Stimulated activated CD4-positive, alpha-beta T cell treated with anti-CD3 and anti-CD28 coated beads, Interleukin-12 subunit alpha, Interleukin-12 subunit beta, amount 100 ng/mL, for 4 hours (primary cell): ENCODE measurements around the gene PRLH.

Source experiments
- DNase-seq: peaks from one replicate; pipeline ENCODE4 v3.0.0-alpha.2; 2020

Gene PRLH

DNA sequence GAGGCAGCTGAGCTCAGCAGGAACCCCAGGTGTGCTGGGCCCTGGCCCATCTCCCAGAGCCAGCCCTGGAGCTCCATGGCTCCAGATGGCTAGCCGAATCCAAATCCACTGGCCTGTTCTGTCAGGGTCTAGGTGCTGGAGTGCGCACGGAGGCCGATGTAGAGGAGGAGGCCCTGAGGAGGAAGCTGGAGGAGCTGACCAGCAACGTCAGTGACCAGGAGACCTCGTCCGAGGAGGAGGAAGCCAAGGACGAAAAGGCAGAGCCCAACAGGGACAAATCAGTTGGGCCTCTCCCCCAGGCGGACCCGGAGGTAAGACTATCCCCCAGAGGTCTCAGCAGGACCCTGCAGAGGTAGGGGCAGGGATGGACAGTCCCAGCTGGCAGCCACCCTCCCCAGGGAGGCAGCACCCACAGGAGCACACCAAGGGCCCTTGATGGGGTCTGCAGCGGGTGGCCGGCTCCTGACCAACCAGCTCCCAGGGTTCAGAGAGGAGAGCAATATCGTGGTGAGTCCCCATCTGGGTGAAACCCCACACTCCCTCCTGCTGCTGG, 26.1 kb upstream of the PRLH start:
- DNase-seq: no peak

DNA sequence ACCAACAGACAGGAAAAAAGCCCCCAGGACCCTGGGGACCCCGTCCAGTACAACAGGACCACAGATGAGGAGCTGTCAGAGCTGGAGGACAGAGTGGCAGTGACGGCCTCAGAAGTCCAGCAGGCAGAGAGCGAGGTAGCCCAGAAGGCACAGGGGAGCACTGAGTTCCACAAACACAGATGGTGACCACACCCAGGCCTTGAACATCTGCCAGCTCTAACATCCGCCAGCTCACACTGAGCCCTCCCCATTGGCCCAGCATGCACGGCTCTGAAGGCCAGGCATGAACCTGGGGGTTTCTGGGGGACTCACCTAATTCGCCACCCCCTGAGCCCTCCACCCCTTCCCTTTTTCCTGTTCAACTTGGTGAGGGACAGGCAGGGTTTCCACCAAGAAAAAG, 25.6 kb upstream of the PRLH start:
- no peak for DNase-seq

- DNase-seq: no peak
These were observed 25.1 kb upstream of the PRLH start for GRCh38 chr2:237541243-237541642.

GRCh38 chr2:237542001-237542704, 24.2 kb upstream of the PRLH start:
- DNase-seq: no peak

GRCh38 chr2:237546040-237546875, 20.1 kb upstream of the PRLH start:
- DNase-seq: no peak

DNA sequence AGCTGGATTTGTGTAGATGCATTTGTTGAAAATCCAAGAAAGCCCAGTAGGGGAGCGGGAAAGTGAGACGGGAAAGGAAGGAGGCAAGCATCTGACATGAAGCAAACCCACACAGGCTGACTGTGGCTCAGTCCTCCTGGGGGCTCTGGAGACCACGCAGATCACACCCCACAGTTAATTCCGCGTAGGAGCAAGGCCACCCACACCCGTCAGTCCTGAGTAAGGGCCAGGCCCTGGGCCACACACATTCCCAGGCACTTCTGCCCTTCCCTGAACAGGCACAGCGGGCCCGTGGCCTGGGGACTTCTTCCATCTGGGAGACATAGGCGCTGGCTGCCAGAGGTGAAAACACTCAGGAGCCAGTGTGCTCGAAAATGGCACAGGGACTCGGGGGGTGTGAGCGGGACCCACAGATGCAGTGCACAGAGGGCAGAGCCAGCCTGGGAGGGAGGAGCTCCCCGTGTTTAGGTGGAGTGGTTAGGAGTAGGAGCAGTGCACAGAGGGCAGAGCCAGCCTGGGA, 19.4 kb upstream of the PRLH start:
- no peak for DNase-seq

- no peak for DNase-seq
These were observed 18.4 kb upstream of the PRLH start for GRCh38 chr2:237547841-237548416.

GRCh38 chr2:237549216-237549615, 17.2 kb upstream of the PRLH start:
- DNase-seq: no peak

DNA sequence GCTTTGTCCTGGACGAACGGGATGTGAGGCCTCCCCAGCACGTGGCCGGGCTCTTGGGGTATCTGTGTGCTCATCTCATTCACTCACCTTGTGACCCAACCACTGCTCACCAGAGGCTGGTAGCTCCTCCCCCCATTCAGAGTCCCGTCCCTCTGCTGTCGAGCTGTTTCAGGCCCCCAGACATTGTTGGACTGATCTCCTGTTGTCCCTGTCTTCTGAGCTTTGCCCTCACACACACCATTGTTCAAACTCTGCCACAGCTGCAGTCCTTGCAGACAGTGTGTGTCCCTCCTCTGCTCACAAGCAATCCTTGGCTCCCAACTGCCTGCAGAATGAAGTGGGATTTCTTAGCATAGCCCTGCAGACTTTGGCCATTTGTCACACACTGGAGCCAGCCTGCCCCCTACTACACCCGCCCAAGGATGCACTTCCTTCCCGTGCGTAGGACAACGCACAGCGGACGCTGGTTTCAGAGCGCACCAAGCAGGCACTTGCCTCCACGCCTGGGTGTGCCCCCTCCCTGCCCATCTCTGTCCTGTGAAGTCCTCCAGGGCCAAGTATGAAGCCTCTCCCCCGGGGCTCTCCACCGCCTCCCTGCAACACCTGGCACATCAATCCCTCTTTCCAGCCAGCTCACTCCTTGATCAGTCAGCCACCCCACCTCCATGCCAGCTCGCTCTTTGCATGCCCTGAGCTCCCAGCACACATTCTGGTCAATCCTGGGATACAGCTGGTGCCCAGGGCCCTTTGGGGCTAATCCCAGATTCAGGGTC, 16.5 kb upstream of the PRLH start:
- DNase-seq: no peak

DNA sequence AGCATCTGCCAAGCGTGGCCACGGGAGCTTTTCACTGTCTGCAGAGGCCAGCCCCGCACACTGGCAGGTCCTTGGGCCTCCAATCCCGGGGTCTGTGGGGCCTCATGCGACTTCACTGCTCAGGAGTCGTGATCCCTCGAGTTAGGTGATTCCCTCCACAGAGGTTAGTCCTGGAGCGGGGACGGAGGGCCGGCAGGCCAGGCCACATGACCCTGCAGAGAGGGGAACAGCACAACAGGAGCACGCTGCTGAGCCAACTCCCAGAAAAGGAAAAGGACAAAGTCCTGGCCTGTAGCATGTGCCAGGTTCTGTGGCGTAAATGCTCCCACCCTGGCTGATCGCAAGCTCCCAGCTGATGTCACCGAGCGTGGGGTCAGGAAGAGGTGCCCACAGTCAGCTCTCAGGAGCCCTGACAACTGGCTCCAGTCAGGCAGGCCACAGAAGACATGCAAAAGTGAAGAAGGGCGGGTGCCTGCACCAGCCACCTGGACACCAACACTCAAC, 15.3 kb upstream of the PRLH start:
- no peak for DNase-seq

DNA sequence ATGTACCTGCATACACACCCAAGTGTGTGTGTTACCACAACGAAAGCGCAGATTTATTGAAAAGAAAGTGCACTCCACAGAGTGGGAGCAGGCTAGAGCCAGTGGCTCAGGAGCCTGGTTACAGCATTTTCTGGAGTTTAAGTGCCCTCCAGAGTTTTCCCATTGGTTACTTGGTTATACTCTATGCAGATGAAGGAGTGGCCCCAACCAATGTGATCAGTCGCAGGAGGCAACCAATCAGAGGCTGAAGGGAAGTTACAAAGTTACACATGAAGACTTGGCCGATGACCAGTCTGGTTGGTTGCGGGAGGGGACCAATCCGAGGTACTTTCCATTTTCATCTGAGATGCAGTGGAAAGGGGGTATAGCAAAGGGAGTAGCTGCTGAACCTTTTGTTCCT, 13.5 kb upstream of the PRLH start:
- no peak for DNase-seq

DNA sequence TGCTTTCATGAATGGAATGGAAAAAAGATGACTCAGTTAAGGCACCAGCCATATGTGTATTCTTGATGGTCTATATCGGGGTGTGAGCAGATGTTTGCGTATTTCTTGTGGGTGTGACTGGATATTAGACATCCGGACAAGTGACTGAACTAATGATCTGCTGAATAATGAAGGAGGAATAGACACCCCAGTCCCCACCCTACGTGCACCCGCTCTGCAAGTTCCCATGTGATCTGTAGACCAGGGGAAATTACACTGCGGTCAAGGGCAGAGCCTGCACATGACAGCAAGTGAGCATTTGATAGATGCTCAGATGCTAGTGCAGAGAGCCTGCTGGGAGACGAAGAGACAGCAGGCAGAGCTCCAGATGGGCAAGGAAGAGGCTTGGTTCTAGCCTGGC, 12.4 kb upstream of the PRLH start:
- no peak for DNase-seq

DNA sequence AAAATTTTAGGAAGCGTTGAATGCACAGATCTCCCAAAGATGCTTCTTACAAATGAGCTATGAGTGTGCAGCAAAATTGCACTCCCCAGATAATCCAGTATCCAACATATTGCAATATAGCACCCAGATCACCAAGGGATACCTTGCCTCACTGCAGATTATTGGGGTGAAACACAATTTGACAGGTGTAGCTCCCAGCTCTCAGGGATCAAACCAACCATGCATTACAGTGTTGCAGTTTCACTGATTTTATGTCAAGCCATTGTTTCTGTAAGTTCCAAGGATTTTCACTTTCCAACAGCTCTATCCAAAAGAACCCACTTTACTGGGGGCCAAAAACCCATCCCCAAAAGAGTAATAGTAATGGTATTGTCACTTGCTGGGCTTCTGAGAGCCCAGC, 10.8 kb upstream of the PRLH start:
- no peak for DNase-seq

DNA sequence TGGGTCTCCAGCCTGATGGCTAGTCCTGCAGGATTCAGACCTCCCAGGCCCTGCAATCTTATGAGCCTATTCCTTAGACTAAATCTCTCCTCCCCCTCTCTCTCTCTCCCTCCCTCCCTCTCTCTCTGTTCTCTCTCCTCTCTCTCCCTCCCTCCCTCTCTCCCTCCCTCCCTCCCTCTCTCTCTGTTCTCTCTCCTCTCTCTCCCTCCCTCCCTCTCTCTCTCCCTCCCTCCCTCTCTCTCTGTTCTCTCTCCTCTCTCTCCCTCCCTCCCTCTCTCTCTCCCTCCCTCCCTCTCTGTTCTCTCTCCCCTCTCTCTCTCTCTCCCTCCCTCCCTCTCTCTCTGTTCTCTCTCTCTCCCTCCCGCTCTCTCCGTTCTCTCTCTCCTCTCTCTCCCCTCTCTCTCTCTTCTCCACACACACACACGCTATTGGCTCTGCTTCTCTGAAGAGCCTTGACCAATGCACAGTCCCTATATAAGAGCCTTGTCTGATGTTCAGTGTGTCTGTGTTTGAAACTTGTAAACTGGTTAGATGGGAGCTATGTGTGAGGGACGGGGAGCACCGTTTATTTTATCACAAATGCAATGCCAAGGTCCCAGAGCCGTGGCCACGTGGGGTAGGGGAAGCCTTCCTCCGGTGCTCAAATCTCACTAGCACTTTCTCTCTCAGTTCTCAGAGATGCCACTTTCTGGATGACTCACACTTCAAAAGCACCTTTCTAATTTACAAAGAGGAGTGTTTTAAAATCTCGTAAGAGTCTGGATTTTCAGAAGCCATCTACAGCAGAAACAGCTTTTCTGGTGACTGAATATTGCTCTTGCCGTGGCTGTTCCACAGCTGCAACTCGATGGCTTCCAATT, 9.4 kb upstream of the PRLH start:
- peak; percentile 39 for DNase-seq

GRCh38 chr2:237557633-237558015, 8.8 kb upstream of the PRLH start:
- no peak for DNase-seq

DNA sequence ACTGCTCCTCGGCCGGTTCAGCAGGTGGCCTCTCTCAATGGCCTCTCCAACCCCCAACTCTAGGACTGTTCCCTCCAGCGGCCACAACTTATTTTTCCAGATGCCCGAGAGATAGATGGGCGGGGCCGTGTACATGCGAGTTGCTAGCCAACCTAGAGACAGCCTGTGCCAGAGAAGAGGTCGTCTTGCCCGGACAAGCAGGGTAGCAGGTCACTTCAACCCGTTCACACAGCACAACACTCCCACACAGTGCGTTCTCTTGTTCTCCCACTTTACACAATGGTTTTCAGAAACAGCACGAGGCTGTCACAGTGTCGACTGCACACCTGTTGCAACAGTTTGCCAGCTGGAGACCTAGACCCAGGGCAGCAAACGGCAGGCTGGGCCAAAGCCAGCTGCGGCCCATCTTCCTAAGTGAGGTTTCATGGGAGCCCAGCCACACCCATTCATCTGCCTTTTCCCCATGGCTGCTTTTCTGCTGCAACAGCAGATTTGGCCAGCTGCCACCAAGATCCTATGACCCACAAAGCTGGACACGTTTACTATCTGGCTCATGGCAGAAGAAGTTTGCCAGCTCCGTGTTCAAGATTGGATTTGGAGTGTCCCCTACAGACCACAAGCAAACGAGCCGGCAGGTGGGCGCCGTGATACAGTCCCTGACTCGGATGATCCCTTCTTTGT, 7.3 kb upstream of the PRLH start:
- DNase-seq: no peak

GRCh38 chr2:237561221-237561620, 5.2 kb upstream of the PRLH start:
- no peak for DNase-seq

DNA sequence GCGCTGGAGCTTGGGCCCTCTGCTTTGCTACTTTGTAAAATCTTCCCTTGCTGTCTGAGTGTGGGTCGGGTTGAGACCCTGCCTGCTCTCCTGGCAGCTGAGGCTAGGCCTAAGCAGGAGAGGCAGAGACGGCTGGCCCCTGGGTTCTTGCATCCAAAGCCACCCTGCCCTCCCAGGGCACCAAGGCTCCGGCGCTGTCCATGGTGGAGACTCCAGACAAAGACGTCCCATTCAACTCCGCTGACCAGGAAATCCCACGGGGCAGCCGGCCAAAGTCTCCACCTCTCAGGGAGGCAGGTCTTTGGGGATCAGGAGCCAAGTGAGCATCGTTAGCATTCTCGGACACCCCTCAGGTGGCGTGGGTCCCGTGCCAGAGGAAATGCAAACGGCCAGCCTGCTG, 2.6 kb upstream of the PRLH start:
- DNase-seq: no peak

DNA sequence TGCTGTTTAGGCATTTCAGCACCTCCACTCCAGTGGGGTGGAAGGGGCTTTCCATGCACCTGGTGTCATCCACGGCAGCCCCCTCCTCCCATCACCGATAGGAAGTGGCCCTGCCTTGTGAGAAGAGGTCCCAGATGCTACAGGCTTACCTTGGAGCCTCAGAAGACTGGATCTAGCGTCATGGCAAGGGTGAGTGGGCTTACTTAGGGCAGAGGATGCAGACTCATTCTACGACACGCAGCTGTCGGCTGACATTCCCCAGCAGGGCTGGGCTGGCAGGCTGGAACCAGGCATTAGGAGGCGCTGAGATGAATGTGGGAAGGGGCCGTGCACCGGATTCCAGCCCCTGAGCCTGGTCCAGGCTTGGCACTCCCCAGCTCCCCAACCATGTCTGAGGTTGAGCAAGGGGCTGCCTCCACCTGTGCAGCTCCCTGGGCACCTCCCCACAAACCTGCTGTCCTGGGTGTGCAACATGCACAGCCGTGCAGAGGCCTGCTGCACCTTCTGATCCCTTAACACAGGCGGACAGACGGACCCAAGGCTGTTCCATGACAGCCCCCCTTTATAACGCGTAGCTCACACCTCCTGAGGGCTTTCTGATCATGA, 1.7 kb upstream of the PRLH start:
- DNase-seq: no peak

GRCh38 chr2:237565974-237566373, 400 bp upstream of the PRLH start:
- DNase-seq: no peak
